ENCODE results near the gene FAM229A. TPM values are rescaled to one million over a fixed set of nuclear protein-coding genes. Genes with fewer than 3 reads are reported as not detected.

FAM229A gene
- total RNA-seq, 1 donor from 2014 or later, result 7.1 TPM

- no peak for DNase-seq (ENCODE audit: low read depth, low spot score)
- H3K9me3 Mint-ChIP-seq, result no peaks in the 10 kb centered on the region
- peaks cover 2% of the 10 kb centered on the region for H3K27me3 Mint-ChIP-seq (ENCODE audit: low read depth)
- peaks cover 42% of the 10 kb centered on the region for H3K4me1 Mint-ChIP-seq
- TF ChIP-seq, protein P1, sequence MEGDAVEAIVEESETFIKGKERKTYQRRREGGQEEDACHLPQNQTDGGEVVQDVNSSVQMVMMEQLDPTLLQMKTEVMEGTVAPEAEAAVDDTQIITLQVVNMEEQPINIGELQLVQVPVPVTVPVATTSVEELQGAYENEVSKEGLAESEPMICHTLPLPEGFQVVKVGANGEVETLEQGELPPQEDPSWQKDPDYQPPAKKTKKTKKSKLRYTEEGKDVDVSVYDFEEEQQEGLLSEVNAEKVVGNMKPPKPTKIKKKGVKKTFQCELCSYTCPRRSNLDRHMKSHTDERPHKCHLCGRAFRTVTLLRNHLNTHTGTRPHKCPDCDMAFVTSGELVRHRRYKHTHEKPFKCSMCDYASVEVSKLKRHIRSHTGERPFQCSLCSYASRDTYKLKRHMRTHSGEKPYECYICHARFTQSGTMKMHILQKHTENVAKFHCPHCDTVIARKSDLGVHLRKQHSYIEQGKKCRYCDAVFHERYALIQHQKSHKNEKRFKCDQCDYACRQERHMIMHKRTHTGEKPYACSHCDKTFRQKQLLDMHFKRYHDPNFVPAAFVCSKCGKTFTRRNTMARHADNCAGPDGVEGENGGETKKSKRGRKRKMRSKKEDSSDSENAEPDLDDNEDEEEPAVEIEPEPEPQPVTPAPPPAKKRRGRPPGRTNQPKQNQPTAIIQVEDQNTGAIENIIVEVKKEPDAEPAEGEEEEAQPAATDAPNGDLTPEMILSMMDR (conservative IDR thresholded peaks at IDR 0.05), result no peak
- H3K4me3 Mint-ChIP-seq, result no peak overlapping the region
- H3K27ac Mint-ChIP-seq (ENCODE audit: unreplicated experiment), result no peak overlapping the region
- H3K36me3 Mint-ChIP-seq (ENCODE audit: low read depth), result no peaks in the 10 kb centered on the region
Measured at GRCh38 chr1:32342704-32343103, 19.6 kb downstream of the FAM229A start.

DNA sequence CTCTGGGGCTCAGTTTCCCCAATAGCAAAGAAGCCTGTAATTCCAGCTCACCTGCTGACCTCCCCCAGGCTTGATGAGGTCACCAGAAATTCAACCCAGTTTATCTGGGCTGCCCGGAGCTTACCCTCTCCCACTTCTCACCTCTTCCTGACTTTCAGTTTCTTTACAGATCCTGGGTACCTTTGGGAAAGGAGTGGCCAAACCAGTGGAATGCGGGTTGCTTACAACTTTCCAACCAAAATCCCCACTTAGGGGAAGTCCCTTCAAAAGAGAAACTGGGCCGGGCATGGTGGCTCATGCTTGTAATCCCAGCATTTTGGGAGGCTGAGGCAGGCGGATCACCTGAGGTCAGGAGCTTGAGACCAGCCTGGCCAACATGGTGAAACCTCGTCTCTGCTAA lies 20.3 kb downstream of the FAM229A start:
- no peak overlapping the region for H3K4me3 Mint-ChIP-seq
- H3K9me3 Mint-ChIP-seq, result no peaks in the 10 kb centered on the region
- TF ChIP-seq, protein P1 (conservative IDR thresholded peaks at IDR 0.05), result no peak
- no peak for DNase-seq (ENCODE audit: low read depth, low spot score)
- H3K4me1 Mint-ChIP-seq, result peaks cover 46% of the 10 kb centered on the region
- H3K36me3 Mint-ChIP-seq (ENCODE audit: low read depth), result no peaks in the 10 kb centered on the region
- H3K27me3 Mint-ChIP-seq (ENCODE audit: low read depth), result peaks cover 2% of the 10 kb centered on the region
- no peak overlapping the region for H3K27ac Mint-ChIP-seq (ENCODE audit: unreplicated experiment)

- Mint-ChIP-seq H3K4me3 (no peak overlapping the region), H3K36me3 (ENCODE audit: low read depth) (no peaks in the 10 kb centered on the region), H3K27ac (ENCODE audit: unreplicated experiment) (peak overlapping the region; percentile 71), H3K4me1 (peaks cover 45% of the 10 kb centered on the region), H3K9me3 (no peaks in the 10 kb centered on the region), H3K27me3 (ENCODE audit: low read depth) (peaks cover 2% of the 10 kb centered on the region)
- no peak for DNase-seq (ENCODE audit: low read depth, low spot score)
- TF ChIP-seq, protein P1 (conservative IDR thresholded peaks at IDR 0.05), result no peak
Measured at GRCh38 chr1:32341186-32341757, 21.0 kb downstream of the FAM229A start.

DNA sequence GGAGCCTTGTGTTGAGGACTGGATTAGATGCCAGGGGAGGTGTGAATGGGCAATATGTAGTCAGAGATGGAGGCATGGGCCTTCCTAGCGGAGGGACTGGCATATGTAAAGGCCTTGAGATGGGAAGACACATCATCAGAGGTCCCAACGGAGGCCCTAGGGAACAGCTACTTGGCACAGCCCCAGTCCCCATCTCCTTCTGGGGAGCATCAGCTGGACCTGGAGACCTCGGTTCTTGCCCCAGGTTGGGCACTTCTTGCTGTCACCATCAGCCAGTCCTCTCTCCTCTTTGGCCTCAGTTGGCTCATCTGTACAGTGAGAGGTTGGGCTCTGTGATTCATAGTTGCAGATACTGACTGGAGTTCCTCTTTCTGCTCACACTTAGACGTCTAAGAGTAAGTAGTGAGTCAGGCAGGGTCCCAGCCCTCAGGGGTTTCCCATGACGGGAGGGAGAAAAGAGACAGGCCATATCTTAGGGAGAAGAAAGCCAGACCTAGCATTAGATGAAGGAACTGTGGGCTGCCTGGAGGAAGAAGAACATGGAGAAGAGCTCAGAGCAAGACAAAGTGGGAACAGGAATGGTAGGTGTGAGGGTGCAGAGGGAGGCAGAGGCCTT lies 22.8 kb downstream of the FAM229A start:
- peaks cover 6% of the 10 kb centered on the region for H3K27me3 Mint-ChIP-seq (ENCODE audit: low read depth)
- TF ChIP-seq, protein P1 (conservative IDR thresholded peaks at IDR 0.05), result no peak
- DNase-seq (ENCODE audit: low read depth, low spot score), result no peak
- peak overlapping the region; percentile 35 for H3K27ac Mint-ChIP-seq (ENCODE audit: unreplicated experiment)
- no peaks in the 10 kb centered on the region for H3K9me3 Mint-ChIP-seq
- H3K4me3 Mint-ChIP-seq, result peak overlapping the region; percentile 14
- H3K36me3 Mint-ChIP-seq (ENCODE audit: low read depth), result peaks cover 4% of the 10 kb centered on the region
- peaks cover 49% of the 10 kb centered on the region for H3K4me1 Mint-ChIP-seq

DNA sequence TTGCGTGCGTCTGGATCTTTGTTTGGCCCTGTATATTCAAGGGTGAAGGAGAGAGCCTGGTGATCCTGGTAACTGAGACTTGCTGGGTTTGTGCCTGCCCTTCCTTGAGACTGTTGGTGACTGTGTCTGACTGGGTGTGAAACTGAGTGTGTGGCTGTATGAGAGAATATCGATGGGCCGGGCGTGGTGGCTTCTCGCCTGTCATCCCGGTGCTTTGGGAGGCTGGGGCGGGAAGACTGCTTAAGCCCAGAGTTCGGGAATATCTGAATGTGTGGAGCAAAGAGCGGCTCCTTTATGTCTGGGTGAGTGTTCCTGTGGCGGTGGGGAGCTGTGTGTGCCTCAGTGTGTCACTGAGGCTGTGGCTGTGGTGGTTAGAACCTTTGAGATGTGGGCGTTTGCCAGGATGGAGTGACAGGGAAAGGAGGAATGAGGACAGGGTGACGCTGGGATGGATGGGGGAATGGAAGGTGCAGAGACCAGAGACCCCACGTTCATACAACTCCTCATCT lies 23.6 kb downstream of the FAM229A start:
- Mint-ChIP-seq H3K27me3 (ENCODE audit: low read depth) (peaks cover 11% of the 10 kb centered on the region), H3K4me1 (peaks cover 56% of the 10 kb centered on the region), H3K9me3 (no peaks in the 10 kb centered on the region), H3K36me3 (ENCODE audit: low read depth) (peaks cover 11% of the 10 kb centered on the region), H3K4me3 (peak overlapping the region; percentile 81), H3K27ac (ENCODE audit: unreplicated experiment) (peak overlapping the region; percentile 98)
- DNase-seq (ENCODE audit: low read depth, low spot score), result no peak
- TF ChIP-seq, protein P1 (conservative IDR thresholded peaks at IDR 0.05), result no peak
